HCT116 (cell line): ENCODE measurements around the gene TDRD7. TPM values are rescaled to one million over a fixed set of nuclear protein-coding genes. Genes with fewer than 3 reads are reported as not detected.

Experiments
- ATAC-seq: fragments of 200-7000 bp; cut with Tn5 transposase; 2 replicates; pipeline ENCODE4 v1.9.1; 2020; ENCODE audit warnings: mild to moderate bottlenecking, moderate library complexity
- BruUV-seq: library from RNA; stranded (reverse); fragments of 400-500 nt; replicated peaks from 2 replicates; lab custom pipeline; 2021; lab: Mats Ljungman, UMichigan
- CTCF ChIA-PET: fragments of 300-600 bp; sonication (Branson Sonifier 250); formaldehyde crosslinking; loops from one replicate; lab custom pipeline; 2021; ENCODE audit warnings: antibody characterized with exemption; lab: Charles Lee
- POLR2A ChIA-PET: fragments of 300-600, 350-600 bp; sonication (Branson Sonifier 250); formaldehyde crosslinking; loops from one replicate; lab custom pipeline; 2021; ENCODE audit warnings: antibody characterized with exemption; lab: Charles Lee
- RAD21 ChIA-PET, 2 experiments: fragments of 300-600 bp; sonication (Branson Sonifier 250); formaldehyde crosslinking; loops; one replicate each; lab custom pipeline; 2023; ENCODE audit warnings: low total read pairs in 2 of 2; ENCODE audit not compliant: uncharacterized antibody in 2 of 2, unreplicated experiment in 2 of 2, low non-redundant PET in 1 of 2; lab: Charles Lee
- DNase-seq: peaks from one replicate; pipeline ENCODE4 v3.0.0-alpha.2; 2010; ENCODE audit warnings: low read depth, low spot score
- H2AFZ ChIP-seq: fragments of 200-600 bp; shearing (Covaris generic), sonication (generic); 2 replicates; pipeline ENCODE4 v1.6.1; 2017; ENCODE audit warnings: low read depth, mixed run types, mixed read lengths, antibody characterized with exemption, low read length; ENCODE audit not compliant: poor library complexity, severe bottlenecking
- H3K27ac ChIP-seq: 2 replicates; pipeline ENCODE4 v1.5.1; 2012; ENCODE audit warnings: low read depth, low read length
- H3K27me3 ChIP-seq: fragments of 200-600 bp; sonication (generic); 2 replicates; pipeline ENCODE4 v1.6.1; 2016; ENCODE audit warnings: mixed run types, low read length, mixed read lengths; ENCODE audit not compliant: insufficient read depth
- H3K36me3 ChIP-seq, 2 experiments: fragments of 200-500 bp in 1 of 2; fragments of 200-600 bp in 1 of 2; sonication (Bioruptor generic) in 1 of 2; sonication (generic) in 1 of 2; 2 replicates each; pipeline versions ENCODE4 v1.5.1 to v1.6.1; 2014 to 2016; ENCODE audit warnings: low read length in 2 of 2, inconsistent platforms in 1 of 2, mixed read lengths in 1 of 2, mixed run types in 1 of 2; ENCODE audit not compliant: insufficient read depth in 2 of 2, control insufficient read depth in 1 of 2
- H3K4me1 ChIP-seq, 2 experiments: fragments of 200-600 bp in 1 of 2; sonication (generic) in 1 of 2; 2 replicates each; pipeline versions ENCODE4 v1.5.1 to v1.6.1; 2012 to 2017; ENCODE audit warnings: low read length in 2 of 2, inconsistent platforms in 1 of 2, mild to moderate bottlenecking in 1 of 2, mixed read lengths in 1 of 2, mixed run types in 1 of 2, moderate library complexity in 1 of 2; ENCODE audit not compliant: insufficient read depth in 2 of 2, control insufficient read depth in 1 of 2
- H3K4me2 ChIP-seq: fragments of 200-600 bp; sonication (generic); 2 replicates; pipeline ENCODE4 v1.6.1; 2017; ENCODE audit warnings: mixed run types, low read length, mixed read lengths
- H3K4me3 ChIP-seq, 2 experiments: fragments of 200-600 bp in 1 of 2; sonication (generic) in 1 of 2; replicated peaks in 1 of 2; 2 replicates each; pipeline ENCODE4 v1.5.1; 2011 to 2016; ENCODE audit warnings: low read length in 2 of 2, control low read depth in 1 of 2, low read depth in 1 of 2, mild to moderate bottlenecking in 1 of 2, mixed read lengths in 1 of 2, mixed run types in 1 of 2
- H3K79me2 ChIP-seq: fragments of 200-600 bp; sonication (generic); 2 replicates; pipeline ENCODE4 v1.6.1; 2017; ENCODE audit warnings: mild to moderate bottlenecking, mixed run types, low read length, moderate library complexity, mixed read lengths; ENCODE audit not compliant: insufficient read depth
- H3K9ac ChIP-seq: fragments of 200-600 bp; sonication (generic); 2 replicates; pipeline ENCODE4 v1.6.1; 2016; ENCODE audit warnings: low read length, mixed read lengths
- H3K9me2 ChIP-seq: fragments of 200-600 bp; sonication (generic), shearing (Covaris generic); 2 replicates; pipeline ENCODE4 v1.6.1; 2017; ENCODE audit warnings: mixed run types, mild to moderate bottlenecking, moderate library complexity; ENCODE audit not compliant: insufficient read depth
- H3K9me3 ChIP-seq, 2 experiments: fragments of 200-500 bp in 1 of 2; fragments of 200-600 bp in 1 of 2; sonication (Bioruptor generic) in 1 of 2; sonication (generic) in 1 of 2; 2 replicates each; pipeline ENCODE4 v1.6.1; 2014 to 2017; ENCODE audit warnings: low read length in 2 of 2, mixed read lengths in 2 of 2, inconsistent platforms in 1 of 2, low read depth in 1 of 2, mild to moderate bottlenecking in 1 of 2, mixed run types in 1 of 2, moderate library complexity in 1 of 2; ENCODE audit not compliant: control insufficient read depth in 1 of 2, insufficient read depth in 1 of 2
- H4K20me1 ChIP-seq: fragments of 200-600 bp; sonication (generic), shearing (Covaris generic); 2 replicates; pipeline ENCODE4 v1.6.1; 2017; ENCODE audit warnings: mixed run types, mild to moderate bottlenecking, moderate library complexity; ENCODE audit not compliant: insufficient read depth
- CBX3 ChIP-seq: IDR thresholded peaks from 2 replicates; pipeline ENCODE4 v1.6.1; 2012; ENCODE audit warnings: low read depth
- CEBPB ChIP-seq: IDR thresholded peaks from 2 replicates; pipeline ENCODE4 v1.6.1; 2012; ENCODE audit warnings: low read depth
- CTCF ChIP-seq, 3 experiments: fragments of 200-600 bp in 1 of 3; sonication (generic) in 1 of 3; IDR thresholded peaks in 2 of 3; conservative IDR thresholded peaks in 1 of 3; 2 replicates each; pipeline ENCODE4 v1.5.1; 2012 to 2017; ENCODE audit warnings: low read depth in 2 of 3, low read length in 2 of 3, antibody characterized with exemption in 1 of 3, borderline replicate concordance in 1 of 3, control low read depth in 1 of 3, mild to moderate bottlenecking in 1 of 3, mixed read lengths in 1 of 3, mixed run types in 1 of 3, moderate library complexity in 1 of 3; ENCODE audit not compliant: insufficient read depth in 1 of 3
- EGR1 ChIP-seq: IDR thresholded peaks from 2 replicates; pipeline ENCODE4 v1.6.1; 2012; ENCODE audit warnings: low read depth
- ELF1 ChIP-seq: IDR thresholded peaks from 2 replicates; pipeline ENCODE4 v1.6.1; 2012; ENCODE audit warnings: low read depth, borderline replicate concordance
- EZH2phosphoT487 ChIP-seq: fragments of 200-600 bp; IDR thresholded peaks from 2 replicates; pipeline ENCODE4 v1.6.1; 2018; ENCODE audit warnings: antibody characterized with exemption, borderline replicate concordance
- FOSL1 ChIP-seq: IDR thresholded peaks from 2 replicates; pipeline ENCODE4 v1.6.1; 2012; ENCODE audit warnings: low read depth
- JUND ChIP-seq: IDR thresholded peaks from 2 replicates; pipeline ENCODE4 v1.6.1; 2012
- MAX ChIP-seq: IDR thresholded peaks from 2 replicates; pipeline ENCODE4 v1.6.1; 2012
- POLR2A ChIP-seq: IDR thresholded peaks from 2 replicates; pipeline ENCODE4 v1.7.0; 2011; ENCODE audit warnings: borderline replicate concordance; ENCODE audit not compliant: insufficient read depth, insufficient read length; ENCODE audit errors: extremely low read depth
- POLR2AphosphoS5 ChIP-seq: IDR thresholded peaks from 2 replicates; pipeline ENCODE4 v1.6.1; 2011; ENCODE audit warnings: mild to moderate bottlenecking, low read depth, low read length, moderate library complexity
- RAD21 ChIP-seq: IDR thresholded peaks from 2 replicates; pipeline ENCODE4 v1.6.1; 2012; ENCODE audit warnings: low read depth, mild to moderate bottlenecking
- SRF ChIP-seq: IDR thresholded peaks from 2 replicates; pipeline ENCODE4 v1.6.1; 2012; ENCODE audit warnings: low read depth
- ZFX ChIP-seq: fragments of 450-650 bp; IDR thresholded peaks from 2 replicates; pipeline ENCODE4 v1.6.1; 2017
- ZNF274 ChIP-seq: fragments of 200-500 bp; sonication (Bioruptor generic); IDR thresholded peaks from 2 replicates; pipeline ENCODE4 v1.6.1; 2014; ENCODE audit warnings: mild to moderate bottlenecking, low read depth, low read length, inconsistent platforms
- intact Hi-C: fragments of 100-400 bp; cut with micrococcal nuclease; formaldehyde crosslinking; loops from 2 replicates; pipeline ENCODE4 v1.10.0; 2022
- total RNA-seq: library from RNA; stranded (reverse); gene quantifications from one replicate; pipeline ENCODE4 v1.2.1, GENCODE V29; 2021; ENCODE audit not compliant: unreplicated experiment

The TDRD7 gene
- total RNA-seq, 1 experiment from 2014 or later, result 8.0 TPM

GRCh38 chr9:97515662-97516061 lies 103.8 kb downstream of the TDRD7 start:
- H3K4me2 ChIP-seq, result no peak overlapping the region
- no peaks in the 10 kb centered on the region for H4K20me1 ChIP-seq
- H3K36me3 ChIP-seq, result no peaks in the 10 kb centered on the region
- POLR2A ChIA-PET, result no interaction called here
- CTCF ChIA-PET, result no interaction called here
- H3K4me1 ChIP-seq, result peaks cover 5 to 29% of the 10 kb centered on the region in 2 experiments; a peak in 3 of 4 replicates
- DNase-seq, result no peak
- RAD21 ChIA-PET, result no interaction called here
- TF ChIP-seq SRF (no peak), ELF1 (no peak), CBX3 (no peak), RAD21 (no peak), JUND (no peak), ZFX (no peak), POLR2AphosphoS5 (no peak), FOSL1 (no peak), CTCF (IDR thresholded peaks at IDR 0.05 in 2 of 3, conservative IDR thresholded peaks at IDR 0.05 in 1 of 3; ENCODE audit: borderline replicate concordance in 1 of 3, insufficient read depth in 1 of 3, low read depth in 2 of 3, low read length in 2 of 3) (no peak), POLR2A (no peak), CEBPB (no peak), EZH2phosphoT487 (no peak), EGR1 (no peak), ZNF274 (no peak), MAX (no peak)
- no peak overlapping the region for H3K4me3 ChIP-seq
- no peak overlapping the region for H2AFZ ChIP-seq
- H3K9ac ChIP-seq, result no peak overlapping the region
- BruUV-seq, result no TSS peak
- no peak for ATAC-seq
- no peaks in the 10 kb centered on the region for H3K27me3 ChIP-seq
- no peak overlapping the region for H3K27ac ChIP-seq
- no peaks in the 10 kb centered on the region for H3K9me2 ChIP-seq
- H3K79me2 ChIP-seq, result no peaks in the 10 kb centered on the region
- intact Hi-C loops, result no loop called here
- no peaks in the 10 kb centered on the region for H3K9me3 ChIP-seq
